Fibroblast of skin of back (primary cell): ENCODE measurements around the gene CYBB. TPM values are rescaled to one million over a fixed set of nuclear protein-coding genes. Genes with fewer than 3 reads are reported as not detected.
A peak's percentile ranks its signal among the peaks of the same experiment; 100 is the strongest.
"Not testable (repeated sequence)": the region's sequence is repeated elsewhere in the genome, so short reads cannot be mapped to it uniquely, and the experiment has no call there.

Source experiments
- DNase-seq: peaks from one replicate; pipeline ENCODE4 v3.0.0-alpha.2; 2013
- polyA plus RNA-seq, 2 experiments: library from polyadenylated mRNA; unstranded; fragments of 120-200 nt; gene quantifications; one replicate each; pipeline ENCODE4 v1.2.1, GENCODE V29; 2013; ENCODE audit not compliant: insufficient read length in 2 of 2

CYBB gene
- 0.13 TPM for polyA plus RNA-seq (2013, experiment 1 of 2; ENCODE audit: insufficient read length)
- polyA plus RNA-seq (2013, experiment 2 of 2; ENCODE audit: insufficient read length), result 0.08 TPM

DNA sequence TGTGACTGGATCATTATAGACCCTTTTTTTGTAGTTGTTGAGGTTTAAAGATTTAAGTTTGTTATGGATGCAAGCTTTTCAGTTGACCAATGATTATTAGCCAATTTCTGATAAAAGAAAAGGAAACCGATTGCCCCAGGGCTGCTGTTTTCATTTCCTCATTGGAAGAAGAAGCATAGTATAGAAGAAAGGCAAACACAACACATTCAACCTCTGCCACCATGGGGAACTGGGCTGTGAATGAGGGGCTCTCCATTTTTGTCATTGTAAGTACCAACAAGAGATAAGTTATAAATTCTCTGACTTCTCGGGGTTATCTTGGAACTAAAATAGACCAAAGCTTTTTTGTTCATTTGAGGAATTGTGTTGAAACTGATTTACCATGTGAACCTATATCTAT, at the start of gene CYBB:
TSS of gene CYBB (plus strand) at position 203 of the 400 bp plus-strand sequence. CDS start at position 222, 19 bp downstream.
- no peak for DNase-seq

DNA sequence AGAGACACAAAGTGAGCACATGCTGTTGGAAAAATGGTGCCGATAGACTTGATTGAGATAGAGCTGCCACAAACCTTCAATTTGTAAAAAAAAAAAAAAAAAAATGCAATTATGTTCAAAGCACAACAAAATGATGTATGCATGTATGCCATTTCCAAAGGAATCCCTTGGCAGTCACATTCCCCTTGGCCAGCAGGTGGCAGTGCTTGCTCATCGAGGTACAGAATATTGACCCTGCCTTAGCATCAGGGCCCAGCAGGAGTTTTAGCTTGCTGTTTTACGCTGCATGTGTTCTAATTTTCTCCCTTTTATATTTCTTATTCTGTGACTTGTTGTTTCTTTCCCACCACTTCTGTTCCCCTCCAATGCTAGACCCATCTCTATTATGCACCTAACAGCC, 34.5 kb upstream of the CYBB start:
- DNase-seq, result peak; percentile 59

DNA sequence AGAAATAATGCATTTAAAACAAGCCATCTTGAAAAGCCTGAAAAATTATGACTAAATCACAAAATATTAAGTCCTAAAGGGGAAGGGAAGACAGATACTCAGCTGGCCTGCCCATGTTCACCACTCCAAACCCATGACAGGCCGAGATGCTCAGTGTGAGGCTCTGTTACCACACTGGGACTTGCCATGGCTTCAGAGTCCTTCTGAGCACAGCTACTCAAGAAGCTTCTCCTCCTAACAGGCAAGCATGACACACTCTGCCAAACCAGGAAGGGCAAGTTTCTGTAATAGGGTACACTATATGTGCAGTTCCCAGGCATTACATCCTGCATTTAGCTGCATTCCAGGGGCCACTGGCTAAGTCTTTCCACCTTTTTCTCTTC, 34.0 kb upstream of the CYBB start:
- no peak for DNase-seq

DNA sequence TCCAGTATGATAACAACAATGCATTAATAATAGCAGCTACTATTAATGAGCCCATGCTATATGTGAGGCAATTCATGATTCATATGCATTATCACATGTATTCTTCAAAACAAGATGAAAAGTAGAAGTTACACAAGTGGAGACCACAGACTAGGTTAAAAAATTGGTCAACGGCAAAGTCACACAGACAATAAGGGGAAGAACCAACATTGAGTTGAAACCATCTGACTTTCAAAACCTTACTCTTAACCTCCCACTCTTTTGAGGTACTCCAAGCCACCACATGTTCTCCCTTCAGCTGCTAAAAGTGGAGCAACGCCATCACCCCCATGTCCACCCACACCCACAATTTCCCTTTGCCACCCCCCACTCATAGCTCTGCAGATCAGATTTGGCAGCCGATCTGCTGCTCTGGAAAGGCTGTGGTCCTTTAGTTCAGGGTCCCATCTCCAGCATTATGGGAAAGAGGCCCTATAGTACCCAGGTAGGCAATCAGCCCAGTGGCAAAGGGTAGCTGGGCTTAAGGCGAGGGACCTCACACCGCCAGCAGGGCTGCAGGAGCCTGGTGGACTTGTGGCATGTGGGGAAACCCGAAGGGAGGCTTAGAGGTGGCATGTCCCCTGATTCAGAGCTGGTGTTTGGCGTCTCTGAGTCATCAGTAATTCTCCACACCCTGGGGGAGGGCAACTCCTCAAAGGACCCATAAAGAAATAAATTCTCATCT, 33.5 kb upstream of the CYBB start:
- peak; percentile 25 for DNase-seq

DNA sequence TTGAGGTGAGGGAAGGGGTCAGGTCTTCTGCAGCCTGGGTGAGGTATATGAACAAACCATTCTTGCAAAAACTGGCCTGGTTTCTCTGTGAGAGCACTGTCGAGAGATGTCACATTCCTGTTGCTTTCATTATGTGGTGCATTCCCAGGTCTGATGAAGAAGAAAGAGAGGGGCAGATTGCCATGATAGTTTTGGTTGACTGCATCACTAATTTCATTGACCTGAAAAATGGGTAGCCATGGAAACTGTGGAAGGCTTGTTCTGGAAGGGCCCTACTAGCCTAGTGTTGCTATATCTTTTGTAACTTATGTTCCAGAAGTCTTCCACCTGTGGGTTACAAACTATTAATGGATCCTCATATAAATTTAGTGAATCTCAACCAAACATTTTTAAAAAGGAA, 32.9 kb upstream of the CYBB start:
- no peak for DNase-seq

DNA sequence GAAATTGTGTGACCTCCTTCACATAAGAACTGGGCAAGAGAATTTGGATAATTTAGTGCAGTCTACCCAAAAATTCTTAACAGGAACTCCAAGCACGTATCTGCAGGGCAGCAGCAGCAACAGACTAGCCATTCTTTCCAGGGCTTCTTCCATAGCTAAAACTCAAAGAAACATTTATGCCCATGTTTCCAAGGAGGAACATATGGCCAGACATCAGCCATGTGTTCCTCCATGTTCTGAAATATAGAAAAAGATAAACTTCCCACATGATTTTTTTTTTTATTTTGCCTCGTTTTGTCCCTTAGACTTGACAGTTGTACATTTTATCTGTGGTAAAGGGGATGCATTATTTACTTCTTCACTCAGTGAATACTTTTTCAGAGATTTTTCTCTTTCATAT, 27.6 kb upstream of the CYBB start:
- DNase-seq, result no peak

DNA sequence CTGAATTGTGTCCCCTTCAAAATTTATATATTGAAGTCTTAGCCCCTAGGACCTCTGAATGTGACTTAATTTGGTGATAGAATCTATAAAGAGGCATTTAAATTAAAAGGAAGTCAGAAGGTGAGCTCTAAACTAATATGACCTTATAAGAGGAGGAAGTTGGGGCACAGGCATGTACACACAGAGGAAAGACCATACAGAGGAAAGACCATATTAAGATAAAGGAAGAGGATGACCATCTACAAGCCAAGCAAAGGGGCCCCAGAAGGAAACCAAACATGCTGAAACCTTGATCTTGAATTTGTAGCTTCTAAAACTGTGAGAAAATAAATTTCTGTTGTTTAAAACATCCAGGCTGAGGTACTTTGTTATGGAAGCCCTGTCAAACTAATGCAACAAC, 26.9 kb upstream of the CYBB start:
- DNase-seq, result no peak

DNA sequence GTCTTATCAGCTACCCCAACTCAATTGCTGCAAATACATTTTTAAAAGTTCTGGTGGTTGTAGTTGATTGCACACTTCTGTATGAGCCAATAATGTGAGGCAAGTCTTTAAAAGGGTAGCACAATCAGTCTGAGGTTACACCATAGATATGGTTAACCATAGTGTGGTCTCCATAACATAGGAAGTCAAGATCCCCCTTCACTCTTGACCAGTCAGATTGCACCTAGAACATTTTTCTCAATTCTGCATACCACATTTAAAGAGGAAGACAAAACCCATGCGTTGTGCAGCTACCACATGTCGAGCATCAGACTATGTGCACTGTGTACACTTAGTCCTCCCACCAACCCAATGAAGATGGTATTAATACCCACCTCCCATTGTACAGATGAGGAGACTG, 26.5 kb upstream of the CYBB start:
- no peak for DNase-seq

DNA sequence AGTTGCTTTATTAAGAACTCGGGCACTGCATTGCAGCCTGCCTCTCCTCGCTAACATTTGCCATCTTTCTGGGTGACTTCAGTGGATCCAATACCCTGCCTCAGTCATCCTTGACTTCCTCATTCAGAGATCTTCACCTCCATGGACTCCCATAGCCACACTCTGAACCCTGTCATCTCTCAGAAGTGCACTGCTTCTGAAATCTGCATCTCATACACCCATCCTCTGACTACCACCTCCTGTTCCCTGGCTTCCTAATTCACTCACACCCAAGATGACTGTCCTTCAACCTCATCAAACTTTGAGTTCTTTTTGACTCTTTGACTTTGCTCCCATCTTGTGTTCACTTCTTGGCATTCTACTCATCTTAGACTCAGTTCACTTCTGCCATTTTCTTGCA, 25.3 kb upstream of the CYBB start:
- no peak for DNase-seq

DNA sequence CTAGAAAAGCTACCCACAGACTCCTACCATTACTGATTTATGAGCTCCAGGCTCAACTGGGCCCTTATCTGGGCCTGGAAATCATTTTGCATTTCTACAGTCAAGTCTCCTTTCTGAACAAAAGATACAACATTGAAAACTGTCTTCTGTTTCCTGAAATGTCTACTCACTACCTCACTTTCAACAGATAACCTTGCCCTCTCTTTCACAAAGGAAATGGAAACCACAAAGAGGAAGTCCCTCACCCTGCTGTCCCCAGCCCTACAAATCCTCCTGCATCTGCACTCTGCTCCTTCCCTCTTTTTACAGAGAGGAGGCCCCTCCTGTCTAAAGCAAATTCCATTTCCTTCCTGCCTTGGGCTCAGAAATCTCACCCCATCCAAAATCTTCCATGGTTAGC, 24.8 kb upstream of the CYBB start:
- DNase-seq, result no peak

DNA sequence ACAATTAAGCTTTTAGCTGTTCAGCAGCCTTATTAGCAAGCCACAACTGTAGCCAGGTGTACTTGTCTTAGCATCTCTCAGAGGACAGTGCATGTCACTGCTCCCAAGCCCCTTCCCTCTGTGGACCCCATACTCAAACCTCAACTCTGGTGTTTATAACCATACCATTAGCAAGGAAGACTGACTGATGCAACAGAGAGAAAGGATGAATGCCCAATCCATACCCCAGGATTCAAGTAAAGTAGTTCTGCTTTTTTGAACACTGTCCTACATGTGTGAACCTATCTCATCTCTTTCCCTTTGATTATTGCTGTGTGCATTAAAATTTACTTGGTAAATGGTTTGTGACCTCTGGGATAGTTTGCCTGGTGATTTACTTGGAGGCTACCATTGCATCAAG, 22.8 kb upstream of the CYBB start:
- no peak for DNase-seq

DNA sequence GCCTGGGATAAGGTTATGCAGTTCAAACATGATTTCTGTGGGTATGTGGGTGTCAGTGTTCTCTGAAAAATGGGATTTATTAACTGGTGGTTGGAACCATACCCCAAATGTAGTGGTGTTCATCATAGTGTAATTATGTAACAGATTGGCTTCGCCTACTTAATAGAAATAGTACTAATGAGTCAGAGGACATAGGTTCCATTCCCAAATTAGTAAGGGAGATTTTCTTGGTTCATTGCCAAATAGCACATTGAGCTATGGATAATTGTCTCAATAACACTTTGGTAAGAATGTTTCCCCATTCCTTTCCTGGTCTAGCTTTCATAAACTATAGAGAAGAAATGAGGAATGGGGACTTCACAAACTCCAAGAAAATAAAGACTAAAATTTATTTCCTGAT, 20.5 kb upstream of the CYBB start:
- DNase-seq, result no peak

DNA sequence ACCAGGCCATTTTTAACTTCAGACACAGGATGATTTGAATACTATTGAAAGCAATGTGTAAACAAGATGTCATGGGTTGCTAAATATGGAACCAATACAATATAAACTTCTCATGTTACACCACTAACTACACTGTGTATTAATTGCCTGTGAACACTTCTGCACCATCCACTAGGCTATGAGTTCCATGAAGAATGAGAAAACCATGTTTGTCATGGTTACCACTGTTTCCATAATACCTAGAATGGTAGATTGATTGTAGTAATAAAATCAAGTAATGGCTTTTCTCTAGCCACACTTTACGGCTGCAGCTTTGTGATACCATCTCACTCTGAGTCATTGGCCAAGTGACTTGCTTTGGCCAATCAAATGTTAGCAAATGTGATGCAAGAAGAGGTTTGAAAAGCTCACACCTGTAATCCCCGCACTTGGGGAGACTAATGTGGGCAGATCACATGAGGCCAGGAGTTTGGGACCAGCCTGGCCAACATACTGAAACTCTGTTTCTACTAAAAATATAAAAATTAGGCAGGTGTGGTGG, 19.9 kb upstream of the CYBB start:
- DNase-seq, result no peak

DNA sequence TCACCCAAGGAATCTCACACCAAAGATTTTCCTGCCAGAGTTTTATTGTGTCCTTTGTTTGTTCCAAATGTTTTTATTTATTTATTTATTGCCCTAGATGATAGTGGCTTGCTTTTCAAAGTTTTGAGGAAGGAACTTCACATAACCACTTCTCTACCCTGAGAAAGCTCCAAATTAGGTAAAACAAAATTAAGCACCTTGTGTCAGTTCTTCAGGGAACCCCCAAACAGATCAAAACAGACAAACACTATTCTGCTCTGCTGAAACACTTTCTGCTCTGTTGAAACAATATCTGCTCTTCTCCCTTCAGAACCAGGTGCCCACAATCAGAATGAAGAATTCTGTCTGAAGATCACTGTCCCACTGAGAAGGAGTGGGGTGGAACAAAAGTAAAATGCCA, 16.5 kb upstream of the CYBB start:
- DNase-seq, result no peak

DNA sequence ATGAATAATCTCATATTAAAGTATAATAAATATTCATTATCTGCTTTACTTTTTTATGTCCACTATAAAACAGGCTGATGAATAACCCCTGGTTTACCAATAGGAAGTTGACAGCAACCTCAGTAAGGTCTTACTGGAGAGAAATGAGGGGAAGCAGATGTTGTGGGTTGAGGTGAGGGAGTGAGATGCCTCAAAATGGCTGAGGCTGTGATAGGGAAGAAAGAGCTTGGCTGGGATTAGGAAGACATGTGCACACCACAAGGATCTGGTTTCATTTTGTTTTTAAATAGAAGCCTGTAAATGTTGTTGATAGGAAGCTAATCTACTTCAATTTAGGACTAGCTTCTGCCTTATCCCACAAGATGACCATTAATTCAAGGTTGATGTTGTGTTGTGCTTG, 14.4 kb upstream of the CYBB start:
- DNase-seq, result no peak

DNA sequence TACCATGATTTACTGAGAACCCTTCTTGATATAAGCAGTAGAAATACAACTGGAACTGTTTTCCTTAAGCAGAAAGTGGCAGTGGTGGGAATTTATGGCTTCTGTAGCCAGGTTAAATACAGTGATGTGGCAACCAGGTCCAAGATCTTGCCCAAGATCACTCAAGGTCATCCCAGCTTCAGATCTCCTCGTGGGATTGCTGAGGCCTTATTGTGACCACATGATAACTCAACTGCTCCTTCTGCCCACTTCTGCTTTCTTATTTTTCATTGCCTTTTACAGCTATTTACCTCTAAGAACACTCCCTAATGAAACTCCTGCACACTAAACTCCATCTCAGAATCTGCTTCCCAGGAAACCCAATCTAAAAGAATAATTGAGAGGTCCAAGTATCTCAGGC, 12.4 kb upstream of the CYBB start:
- DNase-seq, result no peak

DNA sequence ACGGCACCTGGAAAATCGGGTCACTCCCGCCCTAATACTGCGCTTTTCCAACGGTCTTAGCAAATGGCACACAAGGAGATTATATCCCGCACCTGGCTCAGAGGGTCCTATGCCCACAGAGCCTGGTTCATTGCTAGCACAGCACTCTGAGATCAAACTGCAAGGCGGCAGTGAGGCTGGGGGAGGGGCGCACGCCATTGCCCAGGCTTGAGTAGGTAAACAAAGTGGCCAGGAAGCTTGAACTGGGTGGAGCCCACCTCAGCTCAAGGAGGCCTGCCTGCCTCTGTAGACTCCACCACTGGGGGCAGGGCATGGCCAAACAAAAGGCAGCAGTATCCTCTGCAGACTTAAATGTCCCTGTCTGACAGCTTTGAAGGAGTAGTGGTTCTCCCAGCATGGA, 11.0 kb upstream of the CYBB start:
- not testable (repeated sequence) for DNase-seq

DNA sequence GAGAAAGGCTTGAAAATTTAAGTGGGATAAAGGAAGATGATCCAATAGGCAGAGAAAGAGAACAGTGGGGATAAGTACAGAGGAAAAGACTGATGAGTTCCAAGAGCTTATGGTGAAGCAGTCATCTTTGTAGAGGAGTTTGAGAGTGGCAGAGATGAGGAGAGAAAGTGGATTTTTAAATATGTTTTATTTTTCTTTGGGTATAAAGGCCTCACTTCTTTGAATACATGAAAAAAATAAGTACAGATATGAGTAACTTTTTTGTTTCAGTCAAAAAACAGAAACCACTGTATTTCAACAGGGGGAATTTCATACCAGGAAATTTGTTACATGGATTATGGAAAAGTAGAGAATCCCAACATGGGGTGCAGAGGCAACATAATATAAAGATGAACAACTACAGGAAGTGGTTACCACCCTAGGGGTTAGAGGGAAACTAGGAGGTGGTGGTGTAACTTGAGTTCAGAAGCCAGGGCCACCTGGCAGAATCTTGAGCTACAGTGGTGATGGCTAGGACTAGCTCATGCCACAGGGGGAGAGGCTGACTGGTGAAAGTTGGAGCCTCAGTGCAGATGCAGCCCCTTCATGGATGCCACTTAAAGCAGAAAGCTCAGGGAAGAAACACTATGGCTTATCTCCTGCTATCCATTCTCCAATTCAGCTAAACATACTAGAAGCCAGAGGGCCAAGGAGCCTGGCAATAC, 3.4 kb upstream of the CYBB start:
- DNase-seq, result no peak

DNA sequence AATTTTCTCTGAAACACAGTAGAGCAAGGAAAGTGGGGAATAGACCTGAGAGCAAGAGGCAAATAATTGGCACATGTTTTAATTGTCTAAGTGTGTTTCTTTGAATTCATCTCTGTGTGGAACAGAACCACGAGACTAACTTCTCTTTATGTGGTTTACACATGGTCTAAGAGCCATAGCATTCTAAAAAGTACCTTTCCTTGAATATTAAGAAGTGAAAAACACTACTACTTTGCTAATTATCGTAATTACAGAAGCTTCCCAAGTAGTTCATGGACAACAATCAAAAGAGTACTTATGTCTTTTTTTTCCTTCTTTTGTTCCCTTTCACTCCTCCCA, 2.9 kb upstream of the CYBB start:
- DNase-seq, result no peak

DNA sequence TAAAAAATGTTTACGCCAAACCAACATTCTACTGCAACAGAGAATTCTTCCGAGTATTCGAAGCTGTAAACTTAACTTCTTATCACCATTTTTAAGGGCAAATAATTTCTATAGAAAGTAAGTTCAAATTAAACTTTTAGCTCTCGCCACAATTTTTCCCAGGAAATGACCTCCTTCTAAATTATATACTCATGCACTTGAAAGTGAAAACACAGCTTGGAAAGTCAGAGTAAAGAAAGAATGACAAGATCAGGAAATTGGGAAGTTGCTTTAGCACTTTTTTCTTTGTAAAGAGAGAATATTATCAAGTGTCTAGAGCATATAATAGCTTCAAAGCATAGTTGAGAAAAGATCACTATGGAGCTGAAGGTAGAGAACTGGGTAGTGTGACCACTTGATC, 1.2 kb downstream of the CYBB start:
- no peak for DNase-seq

DNA sequence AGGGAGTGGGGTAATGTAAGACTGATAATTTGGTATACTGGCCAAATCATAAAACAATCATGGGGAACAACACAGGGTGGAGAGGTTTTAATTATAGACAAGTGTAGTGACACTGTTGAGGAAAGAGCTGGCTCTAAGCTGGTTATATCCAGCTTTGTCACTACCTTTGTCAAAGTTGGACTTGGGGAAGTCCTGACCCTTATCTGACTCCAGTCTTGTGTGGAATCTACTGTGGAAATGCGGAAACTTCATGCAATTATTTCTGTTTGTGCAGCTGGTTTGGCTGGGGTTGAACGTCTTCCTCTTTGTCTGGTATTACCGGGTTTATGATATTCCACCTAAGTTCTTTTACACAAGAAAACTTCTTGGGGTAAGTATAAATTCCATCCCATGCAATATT, 2.0 kb downstream of the CYBB start:
- DNase-seq, result no peak

DNA sequence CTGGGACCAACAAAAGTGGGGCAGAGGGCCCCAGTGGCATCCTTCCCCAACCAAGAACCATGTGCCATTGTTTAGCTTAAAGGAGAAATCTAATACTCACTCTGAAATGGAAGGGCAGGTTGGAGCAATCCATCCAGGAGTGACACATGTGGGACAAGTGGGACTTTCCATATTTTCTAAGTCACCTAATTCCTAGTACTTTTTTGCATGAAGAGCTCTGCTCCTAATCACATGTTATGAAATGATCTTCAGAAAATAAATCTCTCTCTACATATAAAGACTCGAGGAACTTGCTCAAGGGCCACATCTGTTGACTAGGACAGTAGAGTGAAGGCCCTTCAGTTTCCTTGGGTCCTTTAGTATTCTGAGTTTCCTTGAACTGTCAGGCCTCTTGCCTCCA, 2.5 kb downstream of the CYBB start:
- DNase-seq, result no peak

DNA sequence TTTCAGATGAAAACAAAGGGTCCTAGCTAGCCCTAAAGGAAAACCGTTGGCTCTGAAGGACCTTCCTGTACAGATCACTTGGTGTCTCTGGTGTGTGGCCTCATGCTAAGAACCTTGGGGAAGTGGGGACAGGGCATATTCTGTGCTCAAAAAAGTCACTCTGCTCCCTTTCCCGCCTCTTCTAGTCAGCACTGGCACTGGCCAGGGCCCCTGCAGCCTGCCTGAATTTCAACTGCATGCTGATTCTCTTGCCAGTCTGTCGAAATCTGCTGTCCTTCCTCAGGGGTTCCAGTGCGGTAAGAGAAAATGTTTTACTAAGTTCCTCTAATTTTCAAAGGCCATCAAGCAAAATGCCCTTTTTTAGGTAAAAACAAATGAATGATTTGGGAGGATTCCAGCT, 3.4 kb downstream of the CYBB start:
- DNase-seq, result no peak

DNA sequence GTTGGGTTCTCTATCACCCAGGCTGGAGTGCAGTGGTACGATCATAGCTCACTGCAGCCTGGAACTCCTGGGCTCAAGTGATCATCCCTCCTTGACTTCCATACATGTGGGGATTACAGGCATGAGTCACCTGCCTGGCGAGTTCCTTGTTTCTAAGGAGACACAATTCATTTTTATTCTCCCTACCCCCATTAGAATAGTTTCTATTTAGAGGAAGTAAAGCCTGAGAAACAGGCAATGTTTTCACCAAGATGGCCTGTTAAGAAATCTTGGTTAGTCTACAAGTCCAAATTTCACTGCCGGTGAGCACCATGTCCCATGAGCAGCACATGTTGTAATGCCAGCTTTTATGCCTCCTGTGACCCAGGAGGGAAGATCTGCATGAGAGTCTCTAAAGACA, 5.7 kb downstream of the CYBB start:
- peak; percentile 8 for DNase-seq
